HFF-Myc (cell line): ENCODE data around the gene PPP2R5D.
"Not testable (repeated sequence)": the region's sequence is repeated elsewhere in the genome, so short reads cannot be mapped to it uniquely, and the experiment has no call there.

Source experiments
- DNase-seq: peaks from one replicate; pipeline ENCODE4 v3.0.0-alpha.2; 2011; ENCODE audit warnings: low read depth; ENCODE audit errors: extremely low read depth
- H3K4me3 ChIP-seq: replicated peaks from 2 replicates; pipeline ENCODE4 v1.5.1; 2011; ENCODE audit warnings: low read depth, mild to moderate bottlenecking, control low read depth, low read length
- CTCF ChIP-seq: IDR thresholded peaks from 2 replicates; pipeline ENCODE4 v1.5.1; 2012; ENCODE audit warnings: mild to moderate bottlenecking, low read depth, low read length, control low read depth; ENCODE audit errors: missing control alignments

The PPP2R5D gene

DNA sequence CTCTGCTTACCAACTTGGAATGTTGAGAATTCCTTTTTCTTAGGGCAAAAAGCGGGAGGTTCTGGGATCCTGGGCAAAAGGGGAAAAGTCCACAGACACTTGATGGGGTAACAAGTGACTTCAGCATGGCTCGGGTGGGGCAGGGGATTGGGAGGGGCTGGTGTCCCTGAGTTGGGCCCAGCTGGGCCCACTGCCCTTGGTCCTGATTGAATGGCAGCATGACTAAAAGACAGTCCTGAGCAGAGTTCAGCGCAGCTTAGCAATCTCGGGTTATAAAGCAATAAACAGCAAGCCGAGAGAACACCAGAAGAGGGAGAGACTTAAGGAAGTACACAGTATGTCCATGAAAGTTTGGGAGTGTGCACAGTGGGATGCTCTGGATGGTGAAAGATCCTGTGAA, 5.6 kb downstream of the PPP2R5D start:
- TF ChIP-seq CTCF, result no peak
- DNase-seq, result no peak
- no peak overlapping the region for H3K4me3 ChIP-seq

GRCh38 chr6:42993445-42993844, 9.1 kb downstream of the PPP2R5D start:
- TF ChIP-seq CTCF, result no peak
- no peak for DNase-seq
- no peak overlapping the region for H3K4me3 ChIP-seq

- H3K4me3 ChIP-seq, result no peak overlapping the region
- no peak for TF ChIP-seq CTCF
- DNase-seq, result no peak
Observed at GRCh38 chr6:42996513-42996912, 12.1 kb downstream of the PPP2R5D start.

DNA sequence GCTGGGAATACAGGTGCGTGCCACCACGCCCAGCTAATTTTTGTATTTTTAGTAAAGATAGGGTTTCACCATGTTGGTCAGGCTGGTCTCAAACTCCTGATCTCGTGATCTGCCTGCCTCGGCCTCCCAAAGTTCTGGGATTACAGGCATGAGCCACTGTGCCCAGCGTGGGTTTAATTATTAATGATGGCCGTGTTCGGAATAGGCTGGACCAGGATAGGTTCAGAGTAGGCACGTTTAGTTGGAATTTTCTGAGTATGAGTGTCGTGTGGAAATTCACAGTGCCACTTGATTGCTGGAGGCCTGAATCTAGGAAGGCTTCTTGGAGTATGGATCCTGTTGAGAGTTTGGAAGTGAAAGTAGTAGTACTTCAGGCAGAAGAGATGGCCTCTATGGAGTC, 13.8 kb downstream of the PPP2R5D start:
- not testable (repeated sequence) for H3K4me3 ChIP-seq, DNase-seq

- H3K4me3 ChIP-seq, result no peak overlapping the region
- no peak for TF ChIP-seq CTCF
- DNase-seq, result no peak
Observed at GRCh38 chr6:43001843-43002242, 17.5 kb downstream of the PPP2R5D start.

DNA sequence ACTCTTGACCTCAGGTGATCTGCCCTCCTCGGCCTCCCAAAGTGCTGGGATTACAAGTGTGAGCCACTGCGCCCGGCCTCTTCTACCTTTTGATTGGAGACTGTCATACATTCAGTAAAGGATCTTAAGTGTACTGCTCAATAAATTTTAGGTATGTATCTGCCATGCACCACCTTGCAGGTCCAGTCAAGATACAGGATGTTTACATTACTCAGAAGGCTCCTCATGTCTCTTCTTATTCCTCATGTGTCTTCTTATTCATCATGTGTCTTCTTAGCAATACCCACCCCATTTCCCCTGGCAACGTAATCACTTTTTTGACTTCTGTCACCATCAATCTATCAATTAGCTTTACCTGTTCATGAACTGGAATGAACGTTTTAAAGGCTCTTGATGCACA, 21.5 kb downstream of the PPP2R5D start:
- no peak for DNase-seq
- no peak for TF ChIP-seq CTCF
- no peak overlapping the region for H3K4me3 ChIP-seq

GRCh38 chr6:43006251-43006650, 21.9 kb downstream of the PPP2R5D start:
- no peak overlapping the region for H3K4me3 ChIP-seq
- DNase-seq, result no peak
- no peak for TF ChIP-seq CTCF
